ENCODE measurements around the gene RGS9.

The RGS9 gene

GRCh38 chr17:65181237-65182061 lies 44.3 kb downstream of the RGS9 start:
- DNase-seq (ENCODE audit: low read depth in 2 of 2), result no peak
- TF ChIP-seq, protein P1, sequence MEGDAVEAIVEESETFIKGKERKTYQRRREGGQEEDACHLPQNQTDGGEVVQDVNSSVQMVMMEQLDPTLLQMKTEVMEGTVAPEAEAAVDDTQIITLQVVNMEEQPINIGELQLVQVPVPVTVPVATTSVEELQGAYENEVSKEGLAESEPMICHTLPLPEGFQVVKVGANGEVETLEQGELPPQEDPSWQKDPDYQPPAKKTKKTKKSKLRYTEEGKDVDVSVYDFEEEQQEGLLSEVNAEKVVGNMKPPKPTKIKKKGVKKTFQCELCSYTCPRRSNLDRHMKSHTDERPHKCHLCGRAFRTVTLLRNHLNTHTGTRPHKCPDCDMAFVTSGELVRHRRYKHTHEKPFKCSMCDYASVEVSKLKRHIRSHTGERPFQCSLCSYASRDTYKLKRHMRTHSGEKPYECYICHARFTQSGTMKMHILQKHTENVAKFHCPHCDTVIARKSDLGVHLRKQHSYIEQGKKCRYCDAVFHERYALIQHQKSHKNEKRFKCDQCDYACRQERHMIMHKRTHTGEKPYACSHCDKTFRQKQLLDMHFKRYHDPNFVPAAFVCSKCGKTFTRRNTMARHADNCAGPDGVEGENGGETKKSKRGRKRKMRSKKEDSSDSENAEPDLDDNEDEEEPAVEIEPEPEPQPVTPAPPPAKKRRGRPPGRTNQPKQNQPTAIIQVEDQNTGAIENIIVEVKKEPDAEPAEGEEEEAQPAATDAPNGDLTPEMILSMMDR (IDR thresholded peaks at IDR 0.05; ENCODE audit: low read depth, low read length), result no peak
- H3K4me3 ChIP-seq (replicated peaks in 1 of 2; ENCODE audit: low read depth in 2 of 2, low read length in 2 of 2), result no peak overlapping the region

DNA sequence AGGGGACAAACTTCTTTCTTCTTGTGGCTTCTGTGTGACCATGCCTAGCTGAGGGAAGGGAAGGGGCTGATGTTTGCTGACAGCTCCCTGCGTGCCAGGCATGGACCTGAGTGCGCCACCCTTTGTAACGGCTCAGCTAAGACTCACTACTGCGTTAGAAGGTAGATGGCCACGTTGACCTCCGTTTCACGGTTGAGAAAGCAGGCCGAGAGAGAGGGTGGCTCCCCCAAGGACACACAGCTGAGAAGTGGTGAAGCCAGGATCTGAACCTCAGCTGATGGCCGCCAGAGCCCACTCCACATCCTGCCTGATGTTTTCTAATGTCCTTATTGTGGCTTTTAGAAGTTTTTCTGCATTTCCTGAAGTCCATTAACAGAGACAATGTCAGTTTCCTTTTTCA lies 45.1 kb downstream of the RGS9 start:
- DNase-seq (ENCODE audit: low read depth in 2 of 2), result no peak
- TF ChIP-seq, protein P1 (IDR thresholded peaks at IDR 0.05; ENCODE audit: low read depth, low read length), result no peak

DNA sequence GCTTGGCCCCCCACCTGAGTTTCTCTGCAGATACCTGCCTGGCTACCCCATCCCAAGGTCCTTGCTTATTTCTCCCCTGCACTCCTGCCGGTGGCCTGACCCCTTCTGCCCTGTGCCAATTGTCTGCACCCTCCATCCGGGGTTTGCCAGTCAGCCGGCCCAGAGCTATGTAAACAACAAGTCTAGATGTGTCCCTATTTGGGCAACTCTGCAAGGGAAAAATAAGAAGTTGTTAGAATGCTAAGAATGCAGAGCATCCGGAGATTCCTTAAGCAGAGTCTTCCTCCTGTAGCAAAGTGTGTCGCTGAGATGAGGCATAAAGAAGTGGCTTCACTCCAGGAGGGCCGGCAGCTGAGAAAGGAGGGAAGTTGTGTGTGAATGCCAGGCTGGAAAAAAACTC lies 46.6 kb downstream of the RGS9 start:
- TF ChIP-seq, protein P1 (IDR thresholded peaks at IDR 0.05; ENCODE audit: low read depth, low read length), result no peak
- DNase-seq (ENCODE audit: low read depth in 2 of 2), result peak; percentile 70 to 75
- H3K4me3 ChIP-seq (replicated peaks in 1 of 2; ENCODE audit: low read depth in 2 of 2, low read length in 2 of 2), result no peak overlapping the region

More for the DNA sequence above, 45.1 kb downstream of the RGS9 start:
- no peak overlapping the region for H3K4me3 ChIP-seq (replicated peaks in 1 of 2; ENCODE audit: low read depth in 2 of 2, low read length in 2 of 2)

GRCh38 chr17:65184235-65184959 lies 47.2 kb downstream of the RGS9 start:
- H3K4me3 ChIP-seq (replicated peaks in 1 of 2; ENCODE audit: low read depth in 2 of 2, low read length in 2 of 2), result no peak overlapping the region
- no peak for DNase-seq (ENCODE audit: low read depth in 2 of 2)
- TF ChIP-seq, protein P1 (IDR thresholded peaks at IDR 0.05; ENCODE audit: low read depth, low read length), result no peak

DNA sequence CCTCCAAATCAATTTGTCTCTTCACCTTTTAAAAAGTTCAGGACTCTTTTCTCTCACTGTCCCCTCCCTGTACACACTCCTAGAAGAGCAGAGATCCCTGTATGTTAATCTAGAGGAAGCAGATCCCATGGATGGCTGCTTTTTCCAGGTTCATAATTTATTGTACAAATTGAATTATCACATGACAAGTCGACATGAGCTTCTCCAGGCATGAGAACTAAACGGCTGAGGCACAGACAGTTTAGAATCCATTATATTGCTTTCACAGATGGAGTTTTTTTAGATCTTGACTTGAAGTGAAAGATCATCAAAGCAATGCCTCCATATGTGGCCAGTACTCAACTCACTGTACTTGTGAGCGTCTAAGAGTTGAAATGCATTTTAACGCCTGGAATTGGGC lies 47.9 kb downstream of the RGS9 start:
- DNase-seq (ENCODE audit: low read depth in 2 of 2), result no peak
- TF ChIP-seq, protein P1 (IDR thresholded peaks at IDR 0.05; ENCODE audit: low read depth, low read length), result no peak
- no peak overlapping the region for H3K4me3 ChIP-seq (replicated peaks in 1 of 2; ENCODE audit: low read depth in 2 of 2, low read length in 2 of 2)

DNA sequence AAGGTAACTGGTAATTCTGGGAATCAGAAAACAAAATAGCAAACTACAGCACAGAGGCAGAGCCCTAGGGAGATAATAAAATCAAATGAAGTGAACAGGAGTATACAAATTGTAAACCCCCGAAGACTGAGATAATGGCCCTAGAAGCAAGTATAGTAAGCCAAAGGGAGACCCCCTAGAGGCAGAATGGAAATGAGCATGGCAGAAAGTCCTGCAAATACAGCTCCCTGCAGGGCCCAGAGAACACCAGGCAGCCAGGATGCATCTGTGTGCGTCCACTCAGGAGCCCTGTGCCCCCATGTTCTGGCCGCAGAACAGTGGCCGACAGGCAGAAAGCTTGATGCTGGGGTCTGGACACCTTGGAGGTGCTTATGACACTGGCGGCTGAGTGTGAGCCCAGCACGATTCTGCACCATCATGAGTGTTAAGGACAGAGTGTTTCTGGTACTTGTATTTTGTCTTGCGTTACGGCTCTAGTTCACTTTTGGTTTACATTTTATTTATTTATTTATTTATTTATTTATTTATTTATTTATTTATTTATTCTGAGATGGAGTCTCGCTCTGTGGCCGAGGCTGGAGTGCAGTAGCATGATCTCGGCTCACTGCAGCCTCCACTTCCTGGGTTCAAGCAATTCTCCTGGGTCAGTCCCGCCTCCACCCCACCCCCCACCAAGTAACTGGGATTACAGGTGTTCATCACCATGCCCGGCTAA lies 48.7 kb downstream of the RGS9 start:
- TF ChIP-seq, protein P1 (IDR thresholded peaks at IDR 0.05; ENCODE audit: low read depth, low read length), result no peak
- no peak for DNase-seq (ENCODE audit: low read depth in 2 of 2)

More for the DNA sequence above, 48.7 kb downstream of the RGS9 start:
- H3K4me3 ChIP-seq (replicated peaks in 1 of 2; ENCODE audit: low read depth in 2 of 2, low read length in 2 of 2), result no peak overlapping the region

All from cardiac fibroblast (primary cell).